K562 (cell line): ENCODE measurements around the gene MACROD2. TPM values are rescaled to one million over a fixed set of nuclear protein-coding genes. Genes with fewer than 3 reads are reported as not detected.
A peak's percentile ranks its signal among the peaks of the same experiment; 100 is the strongest.

ENCODE experiments used
- ATAC-seq: fragments of 200-7000 bp; cut with Tn5 transposase; 3 replicates; pipeline ENCODE4 v1.9.1; 2020; ENCODE audit warnings: moderate library complexity
- BruUV-seq: library from RNA; stranded (reverse); fragments of 400-500 nt; replicated peaks from 2 replicates; lab custom pipeline; 2021; lab: Mats Ljungman, UMichigan
- CTCF ChIA-PET: fragments of 300-600 bp; formaldehyde crosslinking; extraction: SDS; loops from one replicate; lab custom pipeline; 2021; ENCODE audit warnings: low intra/inter-chr PET ratio; lab: Yijun Ruan, JAX
- POLR2A ChIA-PET: fragments of 300-600, 350-650 bp; sonication (Branson Sonifier 250); formaldehyde crosslinking; extraction: SDS; loops from one replicate; lab custom pipeline; 2021; ENCODE audit warnings: antibody characterized with exemption, inconsistent platforms; lab: Yijun Ruan, JAX
- DNase-seq, 4 experiments: peaks; one replicate each; pipeline versions ENCODE4 v3.0.0 to v3.0.0-alpha.2; 2011 to 2018; ENCODE audit warnings: low spot score in 3 of 4, mixed read lengths in 3 of 4; ENCODE audit errors: extremely low read depth in 1 of 4
- FAIRE-seq: peaks from 2 replicates; lab custom pipeline; 2011; peaks lifted over from hg19 to GRCh38; lab: Jason Lieb, UNC
- H2AFZ ChIP-seq: 2 replicates; pipeline ENCODE4 v1.6.0; 2011; ENCODE audit warnings: low read depth, low read length, control low read depth, inconsistent platforms
- H3K27ac ChIP-seq: fragments of 200-600 bp; 3 replicates; pipeline ENCODE4 v1.8.0; 2011; ENCODE audit warnings: low read depth, mild to moderate bottlenecking, control low read depth, inconsistent platforms, low read length, moderate library complexity, mixed read lengths; ENCODE audit errors: extremely low read depth
- H3K27me3 ChIP-seq, 2 experiments: fragments of 300-600 bp in 1 of 2; 2 replicates in 1 of 2; 3 replicates in 1 of 2; pipeline versions ENCODE4 v1.6.0 to v1.8.0; 2011; ENCODE audit warnings: inconsistent platforms in 2 of 2, low read length in 2 of 2, mild to moderate bottlenecking in 1 of 2, mixed read lengths in 1 of 2, moderate library complexity in 1 of 2; ENCODE audit not compliant: control insufficient read depth in 2 of 2, insufficient read depth in 2 of 2
- H3K36me3 ChIP-seq: fragments of 300-600 bp; 3 replicates; pipeline ENCODE4 v1.8.0; 2011; ENCODE audit warnings: mild to moderate bottlenecking, low read length, inconsistent platforms; ENCODE audit not compliant: control insufficient read depth, insufficient read depth
- H3K4me1 ChIP-seq, 2 experiments: fragments of 200-600 bp in 1 of 2; replicated peaks in 1 of 2; 2 replicates in 1 of 2; 3 replicates in 1 of 2; pipeline versions ENCODE4 v1.5.1 to v1.8.0; 2011; ENCODE audit warnings: inconsistent platforms in 2 of 2, low read length in 2 of 2, mild to moderate bottlenecking in 1 of 2, mixed read lengths in 1 of 2, moderate library complexity in 1 of 2; ENCODE audit not compliant: control insufficient read depth in 2 of 2, insufficient read depth in 2 of 2
- H3K4me2 ChIP-seq: 2 replicates; pipeline ENCODE4 v1.6.1; 2011; ENCODE audit warnings: low read length, control low read depth, inconsistent platforms, mixed read lengths; ENCODE audit not compliant: insufficient read depth
- H3K4me3 ChIP-seq: fragments of 200-600 bp; sonication (generic), shearing (Covaris generic); 2 replicates; pipeline ENCODE4 v1.5.1; 2016; ENCODE audit warnings: control low read depth, inconsistent platforms
- H3K79me2 ChIP-seq: fragments of 200-600 bp; 3 replicates; pipeline ENCODE4 v1.8.0; 2011; ENCODE audit warnings: low read length, inconsistent platforms; ENCODE audit not compliant: control insufficient read depth, insufficient read depth
- H3K9ac ChIP-seq, 2 experiments: 2 replicates each; pipeline versions ENCODE4 v1.6.0 to v1.6.1; 2011; ENCODE audit warnings: low read depth in 2 of 2, low read length in 2 of 2, control low read depth in 1 of 2, inconsistent platforms in 1 of 2, mild to moderate bottlenecking in 1 of 2, mixed read lengths in 1 of 2; ENCODE audit not compliant: insufficient read depth in 1 of 2
- H3K9me1 ChIP-seq: one replicate; pipeline ENCODE4 v1.6.0; 2011; ENCODE audit warnings: inconsistent platforms, mild to moderate bottlenecking, low read length, moderate library complexity; ENCODE audit not compliant: control insufficient read depth, insufficient read depth
- H3K9me3 ChIP-seq: replicated peaks from 2 replicates; pipeline ENCODE4 v1.5.1; 2011; ENCODE audit warnings: low read depth, low read length, inconsistent platforms; ENCODE audit not compliant: control insufficient read depth, insufficient read depth
- H4K20me1 ChIP-seq: replicated peaks from 2 replicates; pipeline ENCODE4 v1.6.1; 2011; ENCODE audit warnings: low read length, inconsistent platforms, mixed read lengths; ENCODE audit not compliant: control insufficient read depth, insufficient read depth
- NCOA1 ChIP-seq: fragments of 450-650 bp; IDR thresholded peaks from 2 replicates; pipeline ENCODE4 v1.6.1; 2016; ENCODE audit warnings: low read depth
- NCOR1 ChIP-seq: fragments of 450-650 bp; IDR thresholded peaks from 2 replicates; pipeline ENCODE4 v1.6.1; 2016; ENCODE audit warnings: mild to moderate bottlenecking, moderate library complexity
- RFX5 ChIP-seq: IDR thresholded peaks from 2 replicates; pipeline ENCODE4 v1.6.1; 2011; ENCODE audit warnings: low read depth, mild to moderate bottlenecking, improper control_type of control experiment, low read length
- WGBS: fragments of 100-300 bp; shearing (Covaris generic); methylation state at CpG from one replicate; pipeline ENCODE4 v1.1.6; 2016; ENCODE audit warnings: low coverage, mixed read lengths; ENCODE audit not compliant: insufficient coverage; ENCODE audit errors: missing lambda C conversion rate; 5-methylcytosine and 5-hydroxymethylcytosine counted together
- in situ Hi-C: fragments of 300-500 bp; cut with MboI; formaldehyde crosslinking; loops from 4 replicates; pipeline ENCODE4 v1.15.0; 2018; ENCODE audit warnings: inconsistent platforms, mixed read lengths
- intact Hi-C: fragments of 100-400 bp; cut with micrococcal nuclease; formaldehyde crosslinking; loops from 2 replicates; pipeline ENCODE4 v1.14.2; 2022
- polyA plus RNA-seq, 8 experiments: library from polyadenylated mRNA; depleted of rRNA in 4 of 8; stranded (reverse) in 5 of 8; unstranded in 3 of 8; fragments of >200 nt; fragmentation: Nextera tagmentation in 2 of 8; fragmentation: Illumina TruSeq in 1 of 8; extraction: Ambion mirVana in 2 of 8; extraction: Trizol in 1 of 8; gene quantifications; 2 replicates each; pipeline versions ENCODE4 v1.2.1 to v1.2.3, GENCODE V29; 2011 to 2014; ENCODE audit warnings: inconsistent platforms in 1 of 8, missing spikeins in 1 of 8
- total RNA-seq, 7 experiments: library from RNA; depleted of rRNA in 6 of 7; stranded (reverse); fragments of >200 nt in 6 of 7; fragmentation: Illumina TruSeq in 2 of 7; extraction: Trizol in 2 of 7; gene quantifications; 2 replicates each; pipeline versions ENCODE4 v1.2.1 to v1.2.3, GENCODE V29; 2011 to 2021; ENCODE audit warnings: low replicate concordance in 1 of 7
- TF ChIP-seq, protein P1 (sequence below): fragments of 450-650 bp; IDR thresholded peaks from 2 replicates; pipeline ENCODE4 v1.6.1; 2016; ENCODE audit warnings: antibody characterized with exemption

Gene MACROD2
- total and polyA plus RNA-seq, 9 of the 15 experiments (the other 6 are each of a cell fraction or from before 2014, with no cell fraction given), result not detected

DNA sequence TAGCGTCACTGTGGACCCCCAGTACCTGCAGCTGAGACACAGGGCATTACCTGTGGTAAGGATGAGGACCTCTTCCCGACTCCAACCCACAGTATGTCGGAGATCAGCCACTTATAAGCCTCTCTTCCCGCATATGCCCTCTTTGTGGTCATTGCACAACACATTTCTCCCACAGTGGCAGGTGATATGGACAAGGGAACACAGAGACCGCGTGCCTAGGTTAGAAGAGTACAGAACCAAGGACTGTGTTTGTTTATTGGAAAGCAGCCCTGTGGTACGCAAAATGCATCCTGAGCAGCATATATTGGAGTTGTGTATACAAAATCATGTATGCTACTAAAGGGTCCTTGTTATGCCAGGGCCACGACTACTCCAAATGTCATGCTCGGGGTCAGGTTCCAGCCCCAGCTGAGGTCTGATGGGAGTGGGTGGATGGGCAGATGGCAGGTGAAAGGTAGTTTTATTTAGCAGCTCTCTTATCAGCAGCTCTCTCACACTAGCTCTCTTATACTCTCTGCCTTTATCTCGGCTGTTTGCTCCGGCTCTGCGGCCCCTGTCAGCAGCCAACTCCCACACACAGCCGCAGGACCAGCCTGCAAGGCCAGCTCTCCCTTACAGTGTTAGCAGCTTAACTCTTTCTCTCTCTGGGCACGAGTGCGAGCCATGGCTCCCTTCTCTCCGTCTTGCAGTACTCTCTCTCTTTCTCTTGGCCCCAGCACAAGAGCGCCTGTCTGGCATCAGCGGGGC, 2009.0 kb downstream of the MACROD2 start:
- no peak overlapping the region for H2AFZ ChIP-seq
- no peak for FAIRE-seq
- no TSS peak for BruUV-seq

More for the DNA sequence above, 2009.0 kb downstream of the MACROD2 start:
- Histone ChIP-seq H3K4me1 (no peaks in the 10 kb centered on the region), H3K27ac (no peak overlapping the region), H3K9ac (no peak overlapping the region), H3K27me3 (no peaks in the 10 kb centered on the region), H3K4me3 (no peak overlapping the region), H3K9me1 (no peaks in the 10 kb centered on the region), H3K4me2 (no peak overlapping the region), H3K79me2 (no peaks in the 10 kb centered on the region), H4K20me1 (no peaks in the 10 kb centered on the region), H3K9me3 (no peaks in the 10 kb centered on the region), H3K36me3 (no peaks in the 10 kb centered on the region)
- 2% methylated on average over 12 of the region's 18 CpGs for WGBS
- in situ Hi-C loops (no loop called here), intact Hi-C loops (no loop called here)
- ATAC-seq, result no peak
- TF ChIP-seq NCOA1, result no peak
- TF ChIP-seq NCOR1, result no peak
- no peak for TF ChIP-seq RFX5
- TF ChIP-seq, protein P1, sequence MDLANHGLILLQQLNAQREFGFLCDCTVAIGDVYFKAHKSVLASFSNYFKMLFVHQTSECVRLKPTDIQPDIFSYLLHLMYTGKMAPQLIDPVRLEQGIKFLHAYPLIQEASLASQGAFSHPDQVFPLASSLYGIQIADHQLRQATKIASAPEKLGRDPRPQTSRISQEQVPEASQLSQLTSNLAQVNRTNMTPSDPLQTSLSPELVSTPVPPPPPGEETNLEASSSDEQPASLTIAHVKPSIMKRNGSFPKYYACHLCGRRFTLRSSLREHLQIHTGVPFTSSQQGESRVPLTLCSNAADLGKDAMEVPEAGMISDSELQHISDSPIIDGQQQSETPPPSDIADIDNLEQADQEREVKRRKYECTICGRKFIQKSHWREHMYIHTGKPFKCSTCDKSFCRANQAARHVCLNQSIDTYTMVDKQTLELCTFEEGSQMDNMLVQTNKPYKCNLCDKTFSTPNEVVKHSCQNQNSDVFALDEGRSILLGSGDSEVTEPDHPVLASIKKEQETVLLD, result no peak
- CTCF ChIA-PET, result no interaction called here
- POLR2A ChIA-PET, result no interaction called here
- DNase-seq, result peak in 1 of 4 experiments; percentile 0
